GM20431 (cell line): Measurements from ENCODE around the gene PGBD1.

Experiments used
- in situ Hi-C: fragments of 300-500 bp; cut with MseI, MboI; formaldehyde crosslinking; loops from one replicate; pipeline ENCODE4 v1.15.0; 2020; ENCODE audit warnings: low sequenced_read_pairs; ENCODE audit not compliant: unreplicated experiment

PGBD1 gene, protein sequence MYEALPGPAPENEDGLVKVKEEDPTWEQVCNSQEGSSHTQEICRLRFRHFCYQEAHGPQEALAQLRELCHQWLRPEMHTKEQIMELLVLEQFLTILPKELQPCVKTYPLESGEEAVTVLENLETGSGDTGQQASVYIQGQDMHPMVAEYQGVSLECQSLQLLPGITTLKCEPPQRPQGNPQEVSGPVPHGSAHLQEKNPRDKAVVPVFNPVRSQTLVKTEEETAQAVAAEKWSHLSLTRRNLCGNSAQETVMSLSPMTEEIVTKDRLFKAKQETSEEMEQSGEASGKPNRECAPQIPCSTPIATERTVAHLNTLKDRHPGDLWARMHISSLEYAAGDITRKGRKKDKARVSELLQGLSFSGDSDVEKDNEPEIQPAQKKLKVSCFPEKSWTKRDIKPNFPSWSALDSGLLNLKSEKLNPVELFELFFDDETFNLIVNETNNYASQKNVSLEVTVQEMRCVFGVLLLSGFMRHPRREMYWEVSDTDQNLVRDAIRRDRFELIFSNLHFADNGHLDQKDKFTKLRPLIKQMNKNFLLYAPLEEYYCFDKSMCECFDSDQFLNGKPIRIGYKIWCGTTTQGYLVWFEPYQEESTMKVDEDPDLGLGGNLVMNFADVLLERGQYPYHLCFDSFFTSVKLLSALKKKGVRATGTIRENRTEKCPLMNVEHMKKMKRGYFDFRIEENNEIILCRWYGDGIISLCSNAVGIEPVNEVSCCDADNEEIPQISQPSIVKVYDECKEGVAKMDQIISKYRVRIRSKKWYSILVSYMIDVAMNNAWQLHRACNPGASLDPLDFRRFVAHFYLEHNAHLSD

GRCh38 chr6:28281288-28282064 lies at the start of gene PGBD1:
PGBD1 (plus strand) TSS chr6:28281572; CDS start chr6:28283814, 2,242 bp downstream.
- in situ Hi-C loops: no loop called here

- in situ Hi-C loops: no loop called here
Observed at GRCh38 chr6:28232785-28233184, 48.6 kb upstream of the PGBD1 start.

- in situ Hi-C loops: no loop called here
Observed at GRCh38 chr6:28235912-28236452, 45.4 kb upstream of the PGBD1 start.

- in situ Hi-C loops: no loop called here
Observed at GRCh38 chr6:28239636-28240035, 41.7 kb upstream of the PGBD1 start.

DNA sequence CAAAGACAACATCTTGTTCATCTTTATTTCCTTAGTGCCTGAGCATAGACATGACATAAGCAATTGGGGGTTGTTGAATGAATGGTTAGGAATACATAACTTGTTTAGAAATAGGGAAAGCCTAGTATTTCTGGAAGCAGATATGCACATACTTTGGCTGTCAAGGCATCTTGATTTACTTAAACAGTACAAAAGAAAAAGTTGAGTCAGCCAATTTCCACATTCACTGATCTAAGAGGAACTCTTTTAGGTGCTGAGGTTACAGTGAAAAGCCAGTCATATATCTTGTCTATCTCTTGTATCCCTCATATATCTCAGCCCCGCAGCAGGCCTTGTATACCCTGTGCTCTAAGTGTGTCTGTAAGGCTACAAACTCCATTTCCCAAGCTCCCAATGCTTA lies 40.9 kb upstream of the PGBD1 start:
- in situ Hi-C loops: no loop called here

DNA sequence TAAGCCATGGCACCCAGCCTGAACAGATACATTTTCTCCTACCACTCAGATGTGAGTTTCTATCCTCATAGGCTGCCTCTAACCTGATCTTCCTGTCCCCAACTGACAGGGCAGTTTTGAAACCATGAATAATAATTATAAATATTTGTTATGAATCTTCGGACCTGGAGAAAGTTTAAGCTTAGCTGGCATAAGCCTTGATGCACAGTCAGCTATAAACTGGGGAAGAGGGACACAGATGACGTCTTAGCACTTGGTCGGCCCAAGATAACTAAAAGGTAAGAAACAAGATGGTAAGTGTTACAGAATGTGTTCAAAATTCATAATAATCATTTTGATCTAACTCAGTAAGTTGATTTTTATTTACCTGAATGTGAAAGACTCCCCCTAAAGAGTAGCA lies 37.4 kb upstream of the PGBD1 start:
- in situ Hi-C loops: no loop called here

- in situ Hi-C loops: no loop called here
Observed at GRCh38 chr6:28245206-28245941, 36.0 kb upstream of the PGBD1 start.

DNA sequence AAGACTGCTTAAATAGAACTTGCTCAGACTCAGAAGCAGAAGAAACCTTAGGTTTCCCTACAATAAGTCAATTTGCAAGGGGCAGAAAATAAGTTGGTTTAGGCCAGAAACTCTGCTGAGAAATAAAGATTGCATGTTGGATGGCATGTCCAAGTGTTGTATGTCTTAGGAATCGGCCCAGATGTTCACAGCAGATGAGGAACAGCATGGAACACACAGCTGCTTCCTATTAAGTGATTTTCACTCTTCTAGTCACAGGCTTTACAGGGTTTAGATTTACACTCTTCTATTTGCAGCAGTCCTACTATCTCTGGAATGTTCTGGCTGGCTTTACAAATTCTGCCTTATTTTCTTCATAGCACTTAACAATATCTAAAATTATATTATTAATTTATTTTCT lies 32.5 kb upstream of the PGBD1 start:
- in situ Hi-C loops: no loop called here

- in situ Hi-C loops: no loop called here
Observed at GRCh38 chr6:28250747-28251146, 30.6 kb upstream of the PGBD1 start.

GRCh38 chr6:28251661-28252008 lies 29.7 kb upstream of the PGBD1 start:
- in situ Hi-C loops: no loop called here

GRCh38 chr6:28252009-28252975 lies 29.1 kb upstream of the PGBD1 start, which contains the start of gene ZKSCAN4:
ZKSCAN4 (minus strand) TSS chr6:28252269; CDS start chr6:28251980, 289 bp downstream.
- in situ Hi-C loops: no loop called here

DNA sequence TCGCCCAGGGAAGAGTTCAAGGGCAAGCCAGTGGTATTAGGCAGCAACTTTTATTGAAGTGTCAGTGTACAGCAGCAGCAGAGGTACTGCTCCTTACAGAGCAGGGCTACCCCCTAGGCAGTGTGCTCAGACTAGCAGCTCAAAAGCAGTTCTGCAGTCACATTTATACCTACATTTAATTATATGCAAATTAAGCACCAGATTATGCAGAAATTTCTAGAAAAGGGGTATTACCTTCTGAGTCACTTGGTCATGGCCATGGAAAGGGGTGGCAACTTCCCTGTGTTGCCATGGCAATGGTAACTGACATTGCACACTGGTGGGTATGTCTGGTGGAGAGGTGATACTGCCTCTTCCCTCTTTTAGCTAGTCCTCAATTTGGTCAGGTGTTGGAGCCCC lies 27.3 kb upstream of the PGBD1 start:
- in situ Hi-C loops: no loop called here

DNA sequence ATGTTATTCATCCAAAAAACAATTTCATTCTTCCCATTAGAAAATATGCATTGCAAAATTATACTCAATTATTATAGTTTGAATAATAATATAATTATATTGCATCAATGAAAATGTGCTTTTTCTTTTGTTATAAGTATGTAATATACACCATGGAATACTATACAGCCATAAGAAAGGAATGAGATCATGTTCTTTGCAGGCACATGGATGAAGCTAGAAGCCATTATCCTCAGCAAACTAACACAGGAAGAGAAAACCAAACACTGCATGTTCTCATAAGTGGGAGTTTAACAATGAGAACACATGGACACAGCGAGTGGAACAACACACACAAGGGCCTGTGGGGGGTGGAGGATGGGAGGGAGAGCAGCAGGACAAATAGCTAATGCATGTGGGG lies 24.3 kb upstream of the PGBD1 start:
- in situ Hi-C loops: no loop called here

- in situ Hi-C loops: no loop called here
Observed at GRCh38 chr6:28258877-28259777, 22.2 kb upstream of the PGBD1 start, which contains the start of gene NKAPL. NKAPL (plus strand) TSS chr6:28259297; CDS start chr6:28259372, 75 bp downstream.

- in situ Hi-C loops: no loop called here
Observed at GRCh38 chr6:28263922-28264321, 17.4 kb upstream of the PGBD1 start.

DNA sequence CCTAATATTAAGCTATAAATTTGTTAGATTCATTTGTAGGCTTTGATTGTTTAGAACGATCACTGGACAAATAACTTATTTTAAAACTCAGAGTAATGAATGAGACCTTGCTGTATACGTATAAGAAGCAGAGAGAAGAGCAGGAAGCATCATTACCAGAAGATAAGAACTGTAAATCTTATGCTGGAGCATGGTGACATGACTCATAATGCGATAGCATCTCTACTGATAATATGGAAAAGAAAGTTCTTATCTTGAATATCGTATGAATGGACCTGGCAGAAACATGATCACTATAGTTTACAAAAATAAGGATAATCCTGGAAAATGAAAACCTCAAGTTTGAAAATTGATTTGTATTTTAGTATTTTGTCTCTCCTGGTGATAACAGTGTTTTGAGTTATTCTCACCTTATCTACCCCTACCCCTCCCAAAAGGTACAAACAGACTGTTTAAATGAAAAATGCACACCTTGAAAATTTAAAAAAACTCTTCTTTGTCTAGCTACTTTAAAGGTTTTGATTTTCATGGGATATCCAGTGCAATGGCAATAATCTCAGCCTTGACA lies 16.5 kb upstream of the PGBD1 start:
- in situ Hi-C loops: no loop called here

GRCh38 chr6:28266563-28266961 lies 14.8 kb upstream of the PGBD1 start:
- in situ Hi-C loops: no loop called here
